ENCODE data around the gene PRDX3. TPM values are rescaled to one million over a fixed set of nuclear protein-coding genes. Genes with fewer than 3 reads are reported as not detected.

PRDX3 gene

Small RNAs within 50 kb of the gene (small RNA-seq; reads per million reads assigned to genes)
- gene RN7SL749P (ENCODE audit: low read depth), result not detected
